GM06990 (cell line): ENCODE data around the gene ADGRL3.

ENCODE experiments used
- DNase-seq: peaks from one replicate; pipeline ENCODE4 v3.0.0-alpha.2; 2011; ENCODE audit not compliant: insufficient read length; ENCODE audit errors: extremely low read depth
- H3K27me3 ChIP-seq: replicated peaks from 2 replicates; pipeline ENCODE4 v1.6.0; 2011; ENCODE audit warnings: low read length; ENCODE audit not compliant: control insufficient read depth, insufficient read depth
- H3K36me3 ChIP-seq: 2 replicates; pipeline ENCODE4 v1.5.1; 2011; ENCODE audit warnings: low read length; ENCODE audit not compliant: control insufficient read depth, insufficient read depth
- H3K4me3 ChIP-seq: replicated peaks from 2 replicates; pipeline ENCODE4 v1.5.1; 2011; ENCODE audit warnings: low read depth, mild to moderate bottlenecking, control low read depth, low read length
- TF ChIP-seq, protein P1 (sequence below): IDR thresholded peaks from 2 replicates; pipeline ENCODE4 v1.5.1; 2011; ENCODE audit warnings: low read length, control low read depth, mild to moderate bottlenecking, inconsistent platforms; ENCODE audit not compliant: insufficient read depth, poor library complexity, severe bottlenecking

ADGRL3 gene

DNA sequence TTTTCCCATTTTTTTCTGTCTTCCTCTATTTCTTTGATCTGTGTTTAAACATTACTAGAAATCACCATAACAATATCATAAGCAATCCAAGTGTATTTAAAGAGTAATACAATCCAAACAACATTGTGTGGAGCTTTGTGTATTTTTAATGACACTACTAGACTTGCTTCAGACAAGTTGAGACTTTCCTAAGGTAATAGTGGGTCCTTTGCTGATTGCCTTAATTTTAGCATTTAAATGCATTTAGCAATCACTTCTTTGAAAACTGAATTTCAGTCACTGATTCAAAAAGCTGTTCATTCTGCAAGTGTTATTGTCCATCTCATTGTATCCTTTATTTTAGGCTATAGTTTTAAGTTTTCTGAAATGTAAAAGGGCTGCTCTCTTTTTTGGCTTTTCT, 804.8 kb downstream of the ADGRL3 start:
- no peak overlapping the region for H3K4me3 ChIP-seq
- no peaks in the 10 kb centered on the region for H3K27me3 ChIP-seq
- TF ChIP-seq, protein P1, sequence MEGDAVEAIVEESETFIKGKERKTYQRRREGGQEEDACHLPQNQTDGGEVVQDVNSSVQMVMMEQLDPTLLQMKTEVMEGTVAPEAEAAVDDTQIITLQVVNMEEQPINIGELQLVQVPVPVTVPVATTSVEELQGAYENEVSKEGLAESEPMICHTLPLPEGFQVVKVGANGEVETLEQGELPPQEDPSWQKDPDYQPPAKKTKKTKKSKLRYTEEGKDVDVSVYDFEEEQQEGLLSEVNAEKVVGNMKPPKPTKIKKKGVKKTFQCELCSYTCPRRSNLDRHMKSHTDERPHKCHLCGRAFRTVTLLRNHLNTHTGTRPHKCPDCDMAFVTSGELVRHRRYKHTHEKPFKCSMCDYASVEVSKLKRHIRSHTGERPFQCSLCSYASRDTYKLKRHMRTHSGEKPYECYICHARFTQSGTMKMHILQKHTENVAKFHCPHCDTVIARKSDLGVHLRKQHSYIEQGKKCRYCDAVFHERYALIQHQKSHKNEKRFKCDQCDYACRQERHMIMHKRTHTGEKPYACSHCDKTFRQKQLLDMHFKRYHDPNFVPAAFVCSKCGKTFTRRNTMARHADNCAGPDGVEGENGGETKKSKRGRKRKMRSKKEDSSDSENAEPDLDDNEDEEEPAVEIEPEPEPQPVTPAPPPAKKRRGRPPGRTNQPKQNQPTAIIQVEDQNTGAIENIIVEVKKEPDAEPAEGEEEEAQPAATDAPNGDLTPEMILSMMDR, result no peak
- H3K36me3 ChIP-seq, result no peaks in the 10 kb centered on the region
- no peak for DNase-seq

GRCh38 chr4:62006108-62006507, 806.0 kb downstream of the ADGRL3 start:
- TF ChIP-seq, protein P1, result no peak
- no peaks in the 10 kb centered on the region for H3K36me3 ChIP-seq
- H3K4me3 ChIP-seq, result no peak overlapping the region
- no peak for DNase-seq
- no peaks in the 10 kb centered on the region for H3K27me3 ChIP-seq

DNA sequence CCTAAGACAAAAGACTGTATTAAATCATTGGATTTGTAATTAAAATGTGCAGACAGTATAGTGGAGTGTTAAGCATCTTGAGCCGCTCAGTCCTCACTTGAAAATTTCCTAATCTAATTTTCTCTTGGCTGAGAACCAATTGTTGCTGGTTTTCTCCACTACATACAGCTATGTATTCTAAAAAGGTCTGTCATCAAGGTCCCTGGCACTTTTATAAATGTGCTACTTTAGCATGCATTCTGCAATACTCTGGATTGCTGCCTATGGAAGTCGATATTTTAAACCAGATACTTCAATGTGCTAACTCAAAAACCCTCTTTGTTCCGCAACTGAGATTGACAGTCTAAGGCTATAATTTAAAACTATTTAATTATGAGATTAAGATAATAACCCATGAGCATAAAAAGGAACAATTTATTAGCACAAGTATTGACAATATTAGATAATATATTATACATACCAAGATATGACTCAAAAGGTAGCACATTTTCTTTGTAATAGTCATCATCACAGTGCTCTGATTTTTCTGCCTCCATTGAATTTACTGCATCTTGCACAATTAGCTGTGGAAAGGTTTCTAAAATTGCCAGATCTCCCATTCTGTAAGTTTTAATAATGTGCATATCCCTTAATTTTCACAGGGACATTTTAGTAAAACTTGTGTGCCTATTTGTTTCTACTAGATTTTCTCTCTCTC, 815.1 kb downstream of the ADGRL3 start:
- Histone ChIP-seq H3K4me3 (no peak overlapping the region), H3K27me3 (no peaks in the 10 kb centered on the region), H3K36me3 (no peaks in the 10 kb centered on the region)
- TF ChIP-seq, protein P1, result no peak
- no peak for DNase-seq

DNA sequence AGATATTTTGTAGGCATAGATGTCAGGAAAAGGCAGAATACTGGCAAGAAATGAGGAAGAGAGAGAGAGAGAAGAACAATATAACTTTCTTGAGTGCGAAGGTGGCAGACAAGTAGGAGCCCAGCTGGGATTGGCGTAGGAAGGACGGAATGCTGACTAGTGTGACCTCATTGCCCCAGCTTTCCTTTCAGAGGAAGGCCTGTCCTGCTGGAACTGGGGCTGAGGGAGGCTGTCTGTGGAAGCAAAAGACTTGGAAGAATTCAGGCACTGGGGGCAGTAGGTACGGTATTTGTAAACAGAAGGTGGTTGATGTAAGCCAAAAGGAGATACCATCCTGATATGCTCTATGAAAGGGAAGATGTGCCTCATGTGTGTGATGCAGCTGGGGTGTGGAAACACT, 818.4 kb downstream of the ADGRL3 start:
- no peaks in the 10 kb centered on the region for H3K36me3 ChIP-seq
- TF ChIP-seq, protein P1, result no peak

GRCh38 chr4:62023633-62024032, 823.5 kb downstream of the ADGRL3 start:
- Histone ChIP-seq H3K4me3 (no peak overlapping the region), H3K27me3 (no peaks in the 10 kb centered on the region), H3K36me3 (no peaks in the 10 kb centered on the region)
- TF ChIP-seq, protein P1, result no peak
- DNase-seq, result no peak

More for the DNA sequence above, 818.4 kb downstream of the ADGRL3 start:
- no peaks in the 10 kb centered on the region for H3K27me3 ChIP-seq
- DNase-seq, result no peak
- no peak overlapping the region for H3K4me3 ChIP-seq

GRCh38 chr4:62028745-62029144, 828.6 kb downstream of the ADGRL3 start:
- Histone ChIP-seq H3K27me3 (no peaks in the 10 kb centered on the region), H3K4me3 (no peak overlapping the region), H3K36me3 (no peaks in the 10 kb centered on the region)
- TF ChIP-seq, protein P1, result no peak
- DNase-seq, result no peak
